Measurements from ENCODE around the gene RPTOR.
A peak's percentile ranks its signal among the peaks of the same experiment; 100 is the strongest.

Gene RPTOR

GRCh38 chr17:80832888-80833583 is 288.4 kb downstream of the RPTOR start:
- DNase-seq (ENCODE audit: low spot score) = peak; percentile 97

GRCh38 chr17:80833952-80834892 is 289.6 kb downstream of the RPTOR start:
- DNase-seq (ENCODE audit: low spot score) = peak; percentile 91

- no peak for DNase-seq (ENCODE audit: low spot score)
Measured at GRCh38 chr17:80834893-80835275, 290.2 kb downstream of the RPTOR start.

- no peak for DNase-seq (ENCODE audit: low spot score)
Measured at GRCh38 chr17:80835816-80836657, 291.4 kb downstream of the RPTOR start.

- no peak for DNase-seq (ENCODE audit: low spot score)
Measured at GRCh38 chr17:80836658-80836965, 292.0 kb downstream of the RPTOR start.

GRCh38 chr17:80836971-80837481 is 292.4 kb downstream of the RPTOR start:
- DNase-seq (ENCODE audit: low spot score) = no peak

GRCh38 chr17:80837711-80838110 is 293.1 kb downstream of the RPTOR start:
- no peak for DNase-seq (ENCODE audit: low spot score)

- DNase-seq (ENCODE audit: low spot score) = no peak
Measured at GRCh38 chr17:80838311-80839025, 293.8 kb downstream of the RPTOR start.

- no peak for DNase-seq (ENCODE audit: low spot score)
Measured at GRCh38 chr17:80839026-80839345, 294.3 kb downstream of the RPTOR start.

- no peak for DNase-seq (ENCODE audit: low spot score)
Measured at GRCh38 chr17:80839511-80839941, 294.9 kb downstream of the RPTOR start.

GRCh38 chr17:80839970-80840369 is 295.3 kb downstream of the RPTOR start:
- no peak for DNase-seq (ENCODE audit: low spot score)

GRCh38 chr17:80842456-80843013 is 297.9 kb downstream of the RPTOR start:
- no peak for DNase-seq (ENCODE audit: low spot score)

GRCh38 chr17:80843741-80844156 is 299.1 kb downstream of the RPTOR start:
- DNase-seq (ENCODE audit: low spot score) = no peak

GRCh38 chr17:80844418-80844990 is 299.9 kb downstream of the RPTOR start:
- DNase-seq (ENCODE audit: low spot score) = no peak

- no peak for DNase-seq (ENCODE audit: low spot score)
Measured at GRCh38 chr17:80845069-80845862, 300.6 kb downstream of the RPTOR start.

- DNase-seq (ENCODE audit: low spot score) = no peak
Measured at GRCh38 chr17:80845863-80846671, 301.4 kb downstream of the RPTOR start.

- no peak for DNase-seq (ENCODE audit: low spot score)
Measured at GRCh38 chr17:80846932-80847331, 302.3 kb downstream of the RPTOR start.

GRCh38 chr17:80847496-80848230 is 303.0 kb downstream of the RPTOR start:
- no peak for DNase-seq (ENCODE audit: low spot score)

Measured in GM03348 (cell line).